Neural cell (in vitro differentiated cells): ENCODE data around the gene HNRNPUL1. TPM values are rescaled to one million over a fixed set of nuclear protein-coding genes. Genes with fewer than 3 reads are reported as not detected.

ENCODE experiments used
- H2AFZ ChIP-seq: fragments of 200-600, 300-800 bp; sonication (generic), shearing (Covaris generic); 2 replicates; pipeline ENCODE4 v1.6.0; 2014; ENCODE audit warnings: low read depth, mild to moderate bottlenecking, antibody characterized with exemption, low read length, moderate library complexity
- H3F3A ChIP-seq: fragments of 200-600 bp; shearing (Covaris generic); 2 replicates; pipeline ENCODE4 v1.6.1; 2016; ENCODE audit warnings: mild to moderate bottlenecking, moderate library complexity, mixed read lengths, antibody characterized with exemption, low read length; ENCODE audit not compliant: insufficient read depth, poor library complexity, severe bottlenecking
- H3K27ac ChIP-seq: fragments of 200-600, 300-800 bp; sonication (generic), shearing (Covaris generic); 2 replicates; pipeline ENCODE4 v1.5.1; 2014; ENCODE audit warnings: mild to moderate bottlenecking, low read length, moderate library complexity
- H3K27me3 ChIP-seq: fragments of 300-800, 200-600 bp; sonication (generic), shearing (Covaris generic); 2 replicates; pipeline ENCODE4 v1.6.0; 2014; ENCODE audit warnings: mild to moderate bottlenecking, low read depth, low read length, moderate library complexity; ENCODE audit not compliant: insufficient read depth
- H3K36me3 ChIP-seq: fragments of 300-800, 200-600 bp; sonication (generic), shearing (Covaris generic); 2 replicates; pipeline ENCODE4 v1.5.1; 2014; ENCODE audit warnings: mild to moderate bottlenecking, antibody characterized with exemption, low read length, moderate library complexity; ENCODE audit not compliant: insufficient read depth
- H3K4me2 ChIP-seq: fragments of 300-800, 200-600 bp; sonication (generic), shearing (Covaris generic); 2 replicates; pipeline ENCODE4 v1.6.0; 2014; ENCODE audit warnings: mild to moderate bottlenecking, low read length
- H3K4me3 ChIP-seq: fragments of 300-800, 200-600 bp; sonication (generic), shearing (Covaris generic); 2 replicates; pipeline ENCODE4 v1.5.1; 2014; ENCODE audit warnings: mild to moderate bottlenecking, low read length, moderate library complexity
- H3K79me2 ChIP-seq: fragments of 200-600 bp; shearing (Covaris generic); replicated peaks from 2 replicates; pipeline ENCODE4 v1.6.0; 2014; ENCODE audit warnings: mild to moderate bottlenecking, low read length, moderate library complexity; ENCODE audit not compliant: insufficient read depth
- H3K9ac ChIP-seq: fragments of 300-800, 200-600 bp; sonication (generic), shearing (Covaris generic); 2 replicates; pipeline ENCODE4 v1.6.1; 2016; ENCODE audit warnings: mild to moderate bottlenecking, low read length, mixed read lengths
- H3K9me2 ChIP-seq: fragments of 200-600 bp; shearing (Covaris generic); 2 replicates; pipeline ENCODE4 v1.6.1; 2016; ENCODE audit warnings: mild to moderate bottlenecking, low read length, mixed read lengths; ENCODE audit not compliant: insufficient read depth
- H3K9me3 ChIP-seq: fragments of 200-600, 300-800 bp; sonication (generic), shearing (Covaris generic); 2 replicates; pipeline ENCODE4 v1.6.1; 2016; ENCODE audit warnings: mild to moderate bottlenecking, mixed run types, low read length, moderate library complexity, mixed read lengths
- H4K20me1 ChIP-seq: fragments of 200-600 bp; shearing (Covaris generic); 2 replicates; pipeline ENCODE4 v1.6.1; 2016; ENCODE audit warnings: mild to moderate bottlenecking, mixed run types; ENCODE audit not compliant: insufficient read depth
- CTCF ChIP-seq: fragments of 450-650 bp; IDR thresholded peaks from 2 replicates; pipeline ENCODE4 v1.5.1; 2014; ENCODE audit warnings: antibody characterized with exemption, mild to moderate bottlenecking, moderate library complexity; ENCODE audit not compliant: poor library complexity, severe bottlenecking
- EP300 ChIP-seq: fragments of 450-650 bp; conservative IDR thresholded peaks from 2 replicates; pipeline ENCODE4 v1.6.1; 2014; ENCODE audit warnings: antibody characterized with exemption, mild to moderate bottlenecking, moderate library complexity; ENCODE audit not compliant: poor library complexity, severe bottlenecking
- EZH2 ChIP-seq: fragments of 200-600, 300-800 bp; shearing (Covaris generic), sonication (generic); IDR thresholded peaks from 2 replicates; pipeline ENCODE4 v1.6.1; 2014; ENCODE audit warnings: antibody characterized with exemption, low read length, borderline replicate concordance, mild to moderate bottlenecking; ENCODE audit not compliant: insufficient read depth, poor library complexity, severe bottlenecking
- MXI1 ChIP-seq: fragments of 450-650 bp; conservative IDR thresholded peaks from 2 replicates; pipeline ENCODE4 v1.6.1; 2014; ENCODE audit warnings: antibody characterized with exemption, mild to moderate bottlenecking; ENCODE audit not compliant: poor library complexity, severe bottlenecking
- POLR2AphosphoS5 ChIP-seq: IDR thresholded peaks from 2 replicates; pipeline ENCODE4 v1.6.1; 2012
- RAD21 ChIP-seq: fragments of 450-650 bp; conservative IDR thresholded peaks from 2 replicates; pipeline ENCODE4 v1.6.1; 2014; ENCODE audit warnings: antibody characterized with exemption, mild to moderate bottlenecking, moderate library complexity
- SMC3 ChIP-seq: fragments of 450-650 bp; conservative IDR thresholded peaks from 2 replicates; pipeline ENCODE4 v1.6.1; 2014; ENCODE audit warnings: antibody characterized with exemption, mild to moderate bottlenecking, moderate library complexity; ENCODE audit not compliant: poor library complexity
- TAF1 ChIP-seq: IDR thresholded peaks from 2 replicates; pipeline ENCODE4 v1.6.1; 2012; ENCODE audit warnings: low read depth
- polyA plus RNA-seq: library from polyadenylated mRNA; depleted of rRNA; stranded (reverse); fragments of >200 nt; gene quantifications from 2 replicates; pipeline ENCODE4 v1.2.3, GENCODE V29; 2014
- TF ChIP-seq, protein P1 (sequence below): IDR thresholded peaks from 2 replicates; pipeline ENCODE4 v1.6.1; 2012; ENCODE audit warnings: borderline replicate concordance

The HNRNPUL1 gene
- polyA plus RNA-seq, 1 donor from 2014 or later = 34.6 TPM

GRCh38 chr19:41232686-41233085, 31.5 kb upstream of the HNRNPUL1 start:
- no peaks in the 10 kb centered on the region for H3K27me3 ChIP-seq
- no peaks in the 10 kb centered on the region for H4K20me1 ChIP-seq
- H3K36me3 ChIP-seq = no peaks in the 10 kb centered on the region
- H2AFZ ChIP-seq = no peak overlapping the region
- H3K27ac ChIP-seq = no peak overlapping the region
- no peaks in the 10 kb centered on the region for H3K9me2 ChIP-seq
- no peaks in the 10 kb centered on the region for H3K79me2 ChIP-seq
- H3K4me3 ChIP-seq = no peak overlapping the region
- no peaks in the 10 kb centered on the region for H3F3A ChIP-seq
- no peak overlapping the region for H3K4me2 ChIP-seq
- TF ChIP-seq CTCF (no peak), EP300 (no peak), MXI1 (no peak), EZH2 (no peak), TAF1 (no peak), SMC3 (no peak), RAD21 (no peak), POLR2AphosphoS5 (no peak)
- TF ChIP-seq, protein P1, sequence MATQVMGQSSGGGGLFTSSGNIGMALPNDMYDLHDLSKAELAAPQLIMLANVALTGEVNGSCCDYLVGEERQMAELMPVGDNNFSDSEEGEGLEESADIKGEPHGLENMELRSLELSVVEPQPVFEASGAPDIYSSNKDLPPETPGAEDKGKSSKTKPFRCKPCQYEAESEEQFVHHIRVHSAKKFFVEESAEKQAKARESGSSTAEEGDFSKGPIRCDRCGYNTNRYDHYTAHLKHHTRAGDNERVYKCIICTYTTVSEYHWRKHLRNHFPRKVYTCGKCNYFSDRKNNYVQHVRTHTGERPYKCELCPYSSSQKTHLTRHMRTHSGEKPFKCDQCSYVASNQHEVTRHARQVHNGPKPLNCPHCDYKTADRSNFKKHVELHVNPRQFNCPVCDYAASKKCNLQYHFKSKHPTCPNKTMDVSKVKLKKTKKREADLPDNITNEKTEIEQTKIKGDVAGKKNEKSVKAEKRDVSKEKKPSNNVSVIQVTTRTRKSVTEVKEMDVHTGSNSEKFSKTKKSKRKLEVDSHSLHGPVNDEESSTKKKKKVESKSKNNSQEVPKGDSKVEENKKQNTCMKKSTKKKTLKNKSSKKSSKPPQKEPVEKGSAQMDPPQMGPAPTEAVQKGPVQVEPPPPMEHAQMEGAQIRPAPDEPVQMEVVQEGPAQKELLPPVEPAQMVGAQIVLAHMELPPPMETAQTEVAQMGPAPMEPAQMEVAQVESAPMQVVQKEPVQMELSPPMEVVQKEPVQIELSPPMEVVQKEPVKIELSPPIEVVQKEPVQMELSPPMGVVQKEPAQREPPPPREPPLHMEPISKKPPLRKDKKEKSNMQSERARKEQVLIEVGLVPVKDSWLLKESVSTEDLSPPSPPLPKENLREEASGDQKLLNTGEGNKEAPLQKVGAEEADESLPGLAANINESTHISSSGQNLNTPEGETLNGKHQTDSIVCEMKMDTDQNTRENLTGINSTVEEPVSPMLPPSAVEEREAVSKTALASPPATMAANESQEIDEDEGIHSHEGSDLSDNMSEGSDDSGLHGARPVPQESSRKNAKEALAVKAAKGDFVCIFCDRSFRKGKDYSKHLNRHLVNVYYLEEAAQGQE = no peak
- H3K9me3 ChIP-seq = no peaks in the 10 kb centered on the region
- H3K9ac ChIP-seq = no peak overlapping the region

- Histone ChIP-seq H3K36me3 (no peaks in the 10 kb centered on the region), H3K9me2 (no peaks in the 10 kb centered on the region), H3K4me3 (no peak overlapping the region), H4K20me1 (no peaks in the 10 kb centered on the region), H3K27ac (no peak overlapping the region), H3K79me2 (no peaks in the 10 kb centered on the region), H3K27me3 (no peaks in the 10 kb centered on the region), H2AFZ (no peak overlapping the region), H3K4me2 (no peak overlapping the region), H3K9ac (no peak overlapping the region), H3F3A (no peaks in the 10 kb centered on the region), H3K9me3 (no peaks in the 10 kb centered on the region)
- TF ChIP-seq EZH2 (no peak), TAF1 (no peak), CTCF (no peak), POLR2AphosphoS5 (no peak), SMC3 (no peak), RAD21 (no peak), MXI1 (no peak), EP300 (no peak)
- TF ChIP-seq, protein P1 = no peak
Measured at GRCh38 chr19:41233748-41234240, 30.4 kb upstream of the HNRNPUL1 start.
